Measurements from ENCODE around the gene HLA-DQA2.

DNA sequence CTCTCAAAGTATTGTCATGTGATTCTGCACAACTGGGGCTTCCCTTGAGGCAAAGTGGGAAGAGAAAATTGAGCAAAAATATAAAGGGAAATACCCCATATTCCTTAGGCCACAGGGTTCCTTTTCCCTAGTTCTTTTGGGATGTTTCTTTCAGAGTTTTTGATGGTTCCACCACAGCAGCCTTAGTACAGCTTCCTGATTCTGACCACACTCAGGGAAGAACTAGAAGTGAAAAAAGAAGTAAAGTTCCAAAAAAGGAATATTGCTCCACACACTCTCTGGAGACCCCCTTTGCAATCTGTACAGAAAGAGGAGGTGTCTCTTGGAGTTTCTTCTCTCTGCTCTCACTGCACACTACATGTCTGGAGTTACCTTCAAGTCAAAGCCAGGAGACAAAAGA lies 27.9 kb upstream of the HLA-DQA2 start:
- TF ChIP-seq CTCF (conservative IDR thresholded peaks at IDR 0.05; ENCODE audit: low read depth in 2 of 2) (no peak), CREB1 (CRISPR knock-in tag; IDR thresholded peaks at IDR 0.05; ENCODE audit: low read depth) (no peak), REST (IDR thresholded peaks at IDR 0.05; ENCODE audit: unreplicated experiment) (no peak)

Measured in GM23338 (cell line).